ENCODE results near the gene CDH3. TPM values are rescaled to one million over a fixed set of nuclear protein-coding genes. Genes with fewer than 3 reads are reported as not detected.

Gene CDH3
- total RNA-seq, 2 experiments from 2014 or later, result 0.22 to 0.74 TPM

- Histone ChIP-seq H3K9me3 (ENCODE audit: control insufficient read depth in 1 of 2, insufficient read depth in 1 of 2, low read length in 2 of 2) (no peaks in the 10 kb centered on the region), H3K27me3 (ENCODE audit: control insufficient read depth in 1 of 2, insufficient read depth in 2 of 2, low read length in 2 of 2) (no peaks in the 10 kb centered on the region), H3K27ac (ENCODE audit: low read depth in 1 of 2, low read length in 2 of 2) (no peak overlapping the region), H3K4me3 (ENCODE audit: low read length) (no peak overlapping the region), H3K36me3 (ENCODE audit: insufficient read depth, low read length) (no peaks in the 10 kb centered on the region), H3K4me1 (ENCODE audit: insufficient read depth, low read length) (no peaks in the 10 kb centered on the region)
- no peak overlapping the region for H3K27ac Mint-ChIP-seq
- no peak overlapping the region for H3K4me3 Mint-ChIP-seq
- intact Hi-C loops (cut with DNase I, micrococcal nuclease), result no loop called here
- POLR2A ChIA-PET, result no interaction called here
- no peaks in the 10 kb centered on the region for H3K4me1 Mint-ChIP-seq (ENCODE audit: low read depth)
- DNase-seq, result no peak
- ATAC-seq (ENCODE audit: poor library complexity), result no peak
- CTCF ChIA-PET, result no interaction called here
- no peaks in the 10 kb centered on the region for H3K9me3 Mint-ChIP-seq
- no peak for TF ChIP-seq CTCF (IDR thresholded peaks at IDR 0.05)
- no peaks in the 10 kb centered on the region for H3K36me3 Mint-ChIP-seq (ENCODE audit: low read depth)
- H3K27me3 Mint-ChIP-seq, result no peaks in the 10 kb centered on the region
These were observed 41.8 kb downstream of the CDH3 start for GRCh38 chr16:68686905-68687304.

GRCh38 chr16:68689921-68690320 lies 44.8 kb downstream of the CDH3 start:
- intact Hi-C loops (cut with DNase I, micrococcal nuclease), result no loop called here
- H3K9me3 ChIP-seq (ENCODE audit: control insufficient read depth in 1 of 2, insufficient read depth in 1 of 2, low read length in 2 of 2), result no peaks in the 10 kb centered on the region
- Mint-ChIP-seq H3K27ac (no peak overlapping the region), H3K9me3 (no peaks in the 10 kb centered on the region), H3K4me3 (no peak overlapping the region), H3K4me1 (ENCODE audit: low read depth) (no peaks in the 10 kb centered on the region), H3K27me3 (no peaks in the 10 kb centered on the region), H3K36me3 (ENCODE audit: low read depth) (no peaks in the 10 kb centered on the region)
- H3K4me3 ChIP-seq (ENCODE audit: low read length), result no peak overlapping the region
- no peaks in the 10 kb centered on the region for H3K36me3 ChIP-seq (ENCODE audit: insufficient read depth, low read length)
- no peak overlapping the region for H3K27ac ChIP-seq (ENCODE audit: low read depth in 1 of 2, low read length in 2 of 2)
- POLR2A ChIA-PET, result no interaction called here
- H3K4me1 ChIP-seq (ENCODE audit: insufficient read depth, low read length), result no peaks in the 10 kb centered on the region
- ATAC-seq (ENCODE audit: poor library complexity) (no peak), DNase-seq (no peak)
- CTCF ChIA-PET, result no interaction called here
- TF ChIP-seq CTCF (IDR thresholded peaks at IDR 0.05), result no peak
- no peaks in the 10 kb centered on the region for H3K27me3 ChIP-seq (ENCODE audit: control insufficient read depth in 1 of 2, insufficient read depth in 2 of 2, low read length in 2 of 2)

- Mint-ChIP-seq H3K9me3 (no peaks in the 10 kb centered on the region), H3K36me3 (ENCODE audit: low read depth) (no peaks in the 10 kb centered on the region), H3K27ac (no peak overlapping the region), H3K4me1 (ENCODE audit: low read depth) (no peaks in the 10 kb centered on the region), H3K27me3 (no peaks in the 10 kb centered on the region), H3K4me3 (no peak overlapping the region)
- H3K9me3 ChIP-seq (ENCODE audit: control insufficient read depth in 1 of 2, insufficient read depth in 1 of 2, low read length in 2 of 2), result no peaks in the 10 kb centered on the region
- ATAC-seq (ENCODE audit: poor library complexity) (no peak), DNase-seq (no peak)
- no peak for TF ChIP-seq CTCF (IDR thresholded peaks at IDR 0.05)
- H3K36me3 ChIP-seq (ENCODE audit: insufficient read depth, low read length), result no peaks in the 10 kb centered on the region
- intact Hi-C loops (cut with DNase I, micrococcal nuclease), result no loop called here
- POLR2A ChIA-PET, result no interaction called here
- H3K27me3 ChIP-seq (ENCODE audit: control insufficient read depth in 1 of 2, insufficient read depth in 2 of 2, low read length in 2 of 2), result no peaks in the 10 kb centered on the region
- no peak overlapping the region for H3K27ac ChIP-seq (ENCODE audit: low read depth in 1 of 2, low read length in 2 of 2)
- CTCF ChIA-PET, result no interaction called here
- H3K4me3 ChIP-seq (ENCODE audit: low read length), result no peak overlapping the region
- no peaks in the 10 kb centered on the region for H3K4me1 ChIP-seq (ENCODE audit: insufficient read depth, low read length)
These were observed 50.5 kb downstream of the CDH3 start for GRCh38 chr16:68695575-68695974.

Data from CD4-positive, alpha-beta T cell (primary cell).